ENCODE measurements around the gene MBD5.

MBD5 gene

DNA sequence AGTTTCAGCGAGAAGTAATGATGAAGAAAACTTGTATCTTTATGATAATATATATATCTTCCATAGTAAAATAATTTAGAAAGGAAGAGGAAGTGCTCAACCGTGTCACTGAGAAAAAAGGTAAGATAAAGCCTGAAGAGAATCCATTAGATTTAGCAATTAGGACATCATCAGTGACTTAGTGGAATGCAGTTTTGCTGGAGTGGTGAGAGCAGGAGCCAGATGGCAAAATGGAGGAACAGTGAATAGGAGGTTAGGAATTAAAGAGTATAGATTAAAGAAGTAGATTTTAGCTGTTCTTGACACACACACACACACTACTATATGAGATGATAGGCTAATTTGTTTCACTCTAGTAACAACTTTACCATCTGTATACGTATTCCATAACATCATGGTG lies 466.5 kb downstream of the MBD5 start:
- no peak for DNase-seq

DNA sequence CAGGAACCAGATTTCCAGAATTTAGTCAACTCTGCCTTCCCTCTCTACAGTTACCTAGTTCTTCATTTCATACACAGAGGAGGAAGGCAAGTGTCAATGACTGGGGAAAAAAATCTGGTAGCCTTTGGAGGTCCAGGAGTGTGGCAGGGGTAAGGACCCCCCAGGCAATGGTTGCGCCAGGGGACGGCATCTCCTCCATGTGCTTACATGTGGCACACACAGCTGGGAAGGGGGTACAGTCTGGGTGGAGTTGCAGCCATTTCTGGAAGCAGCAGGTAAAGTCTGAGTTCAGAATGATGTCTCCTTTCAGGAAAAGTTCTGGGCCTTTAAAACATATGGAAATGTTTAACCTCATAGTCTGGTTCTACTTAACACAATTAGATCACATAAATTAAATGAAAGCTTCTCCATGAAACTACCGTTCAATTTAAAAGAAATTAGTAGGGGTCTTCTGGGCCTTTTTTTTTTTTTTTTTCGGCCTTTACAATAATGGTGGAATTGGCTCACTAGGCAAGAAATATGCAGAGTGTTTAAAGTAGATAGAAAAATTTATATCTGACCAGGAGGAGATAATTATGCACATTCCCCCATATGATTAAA lies 470.0 kb downstream of the MBD5 start:
- DNase-seq, result no peak

DNA sequence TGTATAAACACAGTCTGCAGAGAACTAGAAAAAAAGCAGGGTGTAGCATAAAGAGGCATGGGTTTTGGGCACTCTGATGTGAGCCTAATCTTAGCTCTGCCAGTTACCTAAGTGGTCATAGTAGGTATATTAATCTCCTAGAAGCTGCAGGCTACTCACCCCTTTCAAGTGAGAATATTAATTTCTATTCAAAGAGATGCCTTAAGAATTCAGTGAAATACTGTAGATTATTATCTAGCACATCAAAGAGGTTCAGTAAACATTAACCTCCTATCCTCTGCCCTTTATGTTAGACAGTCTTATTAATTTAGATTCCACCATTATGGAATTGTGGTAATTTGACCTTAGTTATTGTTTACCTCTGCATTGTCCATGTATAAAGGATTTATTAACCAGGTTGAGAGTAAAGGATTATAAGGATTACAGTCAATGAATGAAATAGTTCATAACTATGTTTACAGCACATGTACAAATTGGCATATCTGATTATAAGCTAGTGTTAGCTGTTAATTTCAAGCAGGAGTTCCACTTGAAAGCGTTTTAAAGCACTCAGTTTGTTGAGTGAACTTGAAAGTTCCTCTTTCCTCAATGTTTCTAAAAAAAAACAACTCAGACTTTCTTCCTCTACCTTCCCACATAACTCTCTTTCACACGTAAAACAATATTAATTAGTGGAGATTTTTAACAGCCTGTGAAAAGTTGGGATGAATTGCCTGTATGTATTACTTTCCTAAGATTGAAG lies 473.1 kb downstream of the MBD5 start:
- no peak for DNase-seq

DNA sequence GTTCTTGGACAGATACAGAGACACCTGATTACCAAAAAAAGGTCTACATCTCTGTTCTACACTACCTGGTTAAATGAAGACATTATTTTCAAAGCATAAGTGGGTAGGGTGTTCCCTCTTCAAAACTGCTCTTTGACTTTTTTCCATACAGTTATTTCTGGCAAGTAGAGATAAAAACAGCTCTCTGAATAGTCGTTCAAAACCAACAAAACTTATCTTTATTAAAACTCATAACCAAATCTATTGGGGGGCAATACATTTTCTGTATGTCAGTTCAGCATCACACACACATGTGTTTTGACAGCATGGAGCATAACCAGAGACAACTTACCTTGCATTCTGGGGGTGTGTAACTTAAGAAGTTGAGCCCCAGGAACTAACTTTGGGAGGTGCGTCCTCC lies 474.7 kb downstream of the MBD5 start:
- no peak for DNase-seq

DNA sequence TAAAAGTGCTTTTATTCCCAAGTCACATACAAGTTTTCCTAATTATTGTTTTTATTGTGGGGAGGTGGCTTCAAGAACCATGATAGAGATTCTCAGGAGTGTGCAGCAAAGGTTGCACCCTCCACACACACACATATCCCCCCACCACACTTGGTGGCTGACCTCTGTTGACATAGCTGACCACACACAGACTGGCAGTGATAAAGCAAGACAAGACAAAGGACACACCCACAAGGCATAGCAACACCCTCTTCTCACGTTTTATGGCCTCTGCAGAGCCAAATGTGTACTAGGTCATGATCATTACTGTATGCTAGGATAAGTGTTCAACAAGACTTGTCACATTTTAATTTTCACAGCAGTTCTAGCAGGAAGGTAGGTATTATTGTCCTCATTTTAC lies 480.7 kb downstream of the MBD5 start:
- DNase-seq, result no peak

DNA sequence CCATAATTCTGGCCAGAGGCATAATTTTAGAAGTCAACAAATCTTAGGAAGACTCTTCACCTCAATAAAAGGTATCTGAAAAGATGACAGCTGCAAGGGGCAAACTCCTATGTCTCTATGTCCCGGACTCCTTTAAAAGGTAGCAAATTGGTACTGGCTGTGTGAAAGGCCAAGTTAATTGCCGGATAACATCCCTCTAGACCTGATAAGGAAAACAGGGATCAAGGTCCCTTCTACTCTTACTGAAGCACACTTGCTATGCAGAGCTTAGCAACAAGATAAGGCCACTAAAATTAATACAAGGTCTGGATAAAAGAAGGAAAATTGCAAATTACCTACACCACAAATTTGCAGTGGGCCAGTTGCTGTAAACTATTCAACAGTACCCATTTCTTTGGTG lies 482.6 kb downstream of the MBD5 start:
- DNase-seq, result no peak

DNA sequence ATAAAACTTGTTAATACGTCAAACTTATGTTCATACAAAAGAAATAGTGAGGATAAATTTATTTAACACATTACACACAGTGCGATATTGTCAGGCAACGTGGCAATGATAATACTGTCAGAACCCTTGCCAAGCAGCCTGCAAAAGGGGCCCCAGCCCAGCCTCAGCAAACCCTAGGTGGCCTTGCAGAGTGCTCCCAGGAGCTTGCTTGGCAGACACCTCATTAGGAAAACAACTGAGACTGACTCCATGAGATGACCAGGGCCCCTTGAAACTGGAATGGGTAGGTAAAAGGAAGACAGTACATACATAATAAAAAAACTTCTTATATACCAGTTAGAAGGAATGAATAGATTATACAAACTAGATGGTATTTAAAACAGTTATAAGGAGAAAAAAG lies 487.1 kb downstream of the MBD5 start:
- no peak for DNase-seq

DNA sequence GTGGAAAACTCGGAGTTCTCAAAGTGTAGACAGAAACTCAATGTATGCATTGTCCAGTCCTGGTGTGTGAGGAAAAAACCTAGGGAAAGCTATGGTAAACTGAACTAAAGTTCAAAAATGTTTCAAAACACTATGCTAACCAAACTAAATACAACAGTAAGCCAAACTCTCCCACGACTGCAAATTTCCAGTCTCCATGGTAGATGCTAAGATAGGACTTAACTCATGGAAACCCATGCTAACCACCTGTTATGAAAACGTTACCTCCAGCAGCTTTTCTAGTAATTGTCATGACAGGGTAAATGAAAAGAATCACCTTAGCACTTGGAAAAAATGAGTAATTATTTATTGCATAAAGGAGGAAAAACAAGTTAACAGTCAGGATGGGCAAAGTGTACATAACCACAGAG lies 488.0 kb downstream of the MBD5 start:
- DNase-seq, result no peak

DNA sequence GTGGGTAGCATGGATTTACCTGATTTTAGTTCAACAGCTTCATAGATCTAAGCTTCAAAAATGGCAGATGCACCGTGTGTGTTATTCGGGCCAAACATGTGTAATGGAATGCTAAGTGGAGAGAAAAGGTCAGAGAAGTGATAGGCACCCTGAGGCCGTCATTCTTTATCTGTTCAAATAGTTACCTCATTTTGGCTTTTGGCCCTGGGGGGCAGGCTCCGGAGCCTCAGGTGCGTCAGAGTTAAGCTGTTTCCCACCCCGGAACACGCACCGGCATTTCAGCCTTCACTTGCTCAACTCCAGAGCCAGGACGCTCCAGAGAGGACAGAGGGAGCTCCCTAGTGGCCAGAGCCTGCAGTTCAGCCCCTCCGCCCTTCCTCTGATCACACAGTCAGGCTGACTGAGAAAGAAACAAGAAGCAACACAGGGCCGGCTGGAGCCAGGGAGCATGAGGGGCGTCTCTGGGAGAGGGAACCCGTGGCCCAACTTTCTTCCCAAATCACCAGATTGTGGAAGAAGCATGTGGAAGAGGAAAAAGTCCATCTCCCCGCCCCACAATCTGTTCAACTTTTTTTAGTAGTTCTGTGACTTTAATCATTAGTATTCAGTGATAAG lies 488.5 kb downstream of the MBD5 start:
- DNase-seq, result peak; percentile 83

DNA sequence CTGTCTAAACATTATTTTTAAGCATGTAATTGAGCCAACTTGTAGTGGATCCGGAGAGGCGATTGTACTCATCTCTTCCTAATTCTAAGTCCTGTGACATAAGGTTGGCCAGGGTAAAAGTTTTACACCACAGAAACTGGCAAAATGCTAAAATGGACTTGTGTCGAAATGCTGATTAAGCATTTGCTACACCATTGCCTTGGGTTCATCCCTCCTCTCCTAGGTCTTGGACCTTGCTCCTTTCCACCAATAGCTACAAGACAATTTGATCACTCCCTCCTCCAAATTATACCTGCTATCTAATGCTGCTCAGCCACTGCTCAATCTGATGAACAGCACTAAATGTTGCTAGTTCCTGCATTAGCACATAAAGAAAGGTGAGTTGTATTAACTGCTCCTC lies 491.0 kb downstream of the MBD5 start:
- DNase-seq, result no peak

DNA sequence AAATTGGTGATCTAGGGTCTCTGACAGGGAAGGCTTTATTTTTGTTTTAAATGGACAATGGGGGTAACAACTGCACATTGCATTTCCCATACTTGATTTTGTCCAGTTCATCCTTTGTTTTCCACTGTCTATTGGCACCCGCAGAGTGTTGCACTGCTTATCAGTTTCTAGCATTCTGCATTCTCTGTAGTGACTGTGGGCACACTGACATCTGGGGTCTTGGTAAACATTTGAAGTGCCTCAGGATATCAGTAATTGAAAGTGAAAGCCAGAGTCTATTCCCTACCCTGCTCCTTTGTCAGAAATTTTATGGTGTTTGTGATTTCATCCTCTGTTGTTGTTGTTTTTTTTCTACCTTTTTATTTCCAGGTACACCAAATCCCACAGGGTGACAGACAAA lies 491.6 kb downstream of the MBD5 start:
- no peak for DNase-seq

DNA sequence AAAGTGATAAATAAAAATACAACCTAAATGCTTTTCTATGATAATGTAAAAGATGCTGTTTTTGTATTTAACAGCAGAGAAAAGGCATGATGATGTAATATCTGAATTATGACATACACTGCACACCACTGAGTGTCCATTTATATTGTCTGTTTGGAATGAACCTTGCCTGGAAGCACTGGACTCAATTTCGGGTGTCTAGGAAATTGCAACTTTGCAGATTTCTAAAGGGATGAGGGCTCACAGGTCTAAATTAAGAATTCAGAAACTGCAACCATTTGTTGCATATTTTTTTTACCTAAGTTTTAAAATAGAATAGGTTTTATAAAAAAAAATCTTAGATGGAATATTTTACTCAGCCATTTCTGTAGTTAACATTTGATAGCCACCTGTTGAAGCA lies 492.5 kb downstream of the MBD5 start:
- DNase-seq, result no peak

DNA sequence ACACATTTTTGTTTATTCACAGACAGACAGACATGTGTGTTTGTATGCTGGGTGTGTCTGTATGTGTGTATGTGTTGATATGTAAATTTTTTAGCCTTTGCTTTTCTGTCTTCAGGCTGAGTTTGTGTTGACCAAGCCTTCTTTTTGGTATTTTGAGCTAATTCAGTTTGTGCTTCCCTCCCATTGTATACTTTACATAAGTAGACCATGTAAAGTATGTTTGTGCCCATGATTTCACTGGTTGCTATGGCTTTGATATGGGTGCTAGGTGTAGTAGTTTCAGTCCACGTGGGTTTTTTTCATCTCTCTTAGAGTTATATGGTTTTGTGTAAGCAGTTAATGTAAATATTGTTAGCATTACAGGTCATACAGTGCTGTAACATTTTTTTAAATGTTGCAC lies 494.2 kb downstream of the MBD5 start:
- no peak for DNase-seq

DNA sequence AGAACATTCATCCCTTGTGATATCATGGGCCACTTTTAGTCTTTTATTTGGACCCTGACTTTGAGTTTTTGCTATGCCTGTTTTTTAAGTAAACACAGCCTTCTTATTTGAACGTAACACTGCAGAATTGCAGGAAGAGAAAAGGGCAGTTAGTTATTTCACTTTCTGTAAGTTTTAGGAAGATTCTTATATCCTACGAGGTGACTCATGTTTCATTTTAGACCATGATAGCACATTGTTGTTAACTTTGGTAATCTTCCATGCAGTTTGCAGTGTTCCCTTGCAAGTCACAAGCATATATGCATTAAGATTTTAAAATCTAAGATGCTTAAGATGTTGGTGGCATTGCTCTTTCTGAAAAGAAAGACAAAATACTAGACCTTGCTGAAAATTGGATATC lies 495.1 kb downstream of the MBD5 start:
- DNase-seq, result no peak

DNA sequence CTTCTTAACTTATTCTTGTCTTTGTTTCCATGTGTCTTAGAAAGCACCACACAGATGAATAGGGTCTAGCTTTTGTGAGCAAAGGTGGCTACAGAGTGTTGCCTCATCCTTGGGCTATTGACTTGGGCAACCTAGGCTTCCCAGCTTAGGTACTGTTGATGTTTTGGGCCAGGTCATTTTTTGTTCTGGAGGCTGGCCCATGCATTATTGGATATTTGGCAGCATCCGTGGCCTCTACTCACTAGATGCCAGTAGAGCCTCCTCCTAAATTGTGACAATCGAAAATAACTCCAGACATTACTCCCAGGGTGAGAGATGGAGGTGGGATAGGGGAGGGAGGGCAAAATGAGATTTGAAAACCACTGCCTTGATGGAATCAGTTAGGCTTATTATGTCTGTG lies 496.4 kb downstream of the MBD5 start:
- DNase-seq, result no peak

DNA sequence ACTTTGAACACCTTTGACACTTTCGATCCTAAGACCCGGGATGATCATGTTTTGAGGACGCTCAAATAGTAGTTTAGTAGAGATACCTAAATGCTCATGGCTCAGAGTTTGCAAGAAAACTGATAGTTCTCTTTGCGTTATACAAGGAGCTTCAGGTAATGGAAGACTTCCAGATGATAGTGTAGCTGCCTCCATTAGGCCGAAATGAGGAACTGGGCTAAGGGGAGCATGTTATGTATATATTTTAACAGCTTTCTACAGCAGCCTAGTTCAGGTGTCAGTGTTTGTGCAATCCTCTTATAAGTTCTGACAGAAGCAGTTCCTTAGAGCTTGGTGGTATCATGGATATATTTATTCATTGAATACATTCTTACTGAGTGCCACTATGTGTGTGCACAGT lies 496.9 kb downstream of the MBD5 start:
- no peak for DNase-seq

DNA sequence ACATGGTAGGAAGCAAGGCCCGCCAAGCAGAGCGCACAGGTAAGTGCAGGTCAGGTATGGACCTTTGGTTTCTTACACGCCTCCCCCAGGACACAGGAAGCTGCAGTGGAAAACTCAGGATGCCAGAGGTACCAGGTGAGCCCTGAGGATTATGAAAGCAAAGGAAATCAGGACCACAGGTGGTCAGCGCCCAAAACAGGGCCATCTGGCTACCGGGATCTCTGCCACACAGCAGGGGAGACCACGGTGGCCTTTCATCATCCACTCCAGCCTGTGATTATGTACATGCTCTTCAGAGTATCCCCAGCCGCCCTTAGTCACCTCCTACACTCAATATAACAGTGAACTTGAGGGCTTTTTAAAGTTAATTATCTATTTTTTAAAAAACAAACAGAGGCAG lies 498.1 kb downstream of the MBD5 start:
- no peak for DNase-seq

DNA sequence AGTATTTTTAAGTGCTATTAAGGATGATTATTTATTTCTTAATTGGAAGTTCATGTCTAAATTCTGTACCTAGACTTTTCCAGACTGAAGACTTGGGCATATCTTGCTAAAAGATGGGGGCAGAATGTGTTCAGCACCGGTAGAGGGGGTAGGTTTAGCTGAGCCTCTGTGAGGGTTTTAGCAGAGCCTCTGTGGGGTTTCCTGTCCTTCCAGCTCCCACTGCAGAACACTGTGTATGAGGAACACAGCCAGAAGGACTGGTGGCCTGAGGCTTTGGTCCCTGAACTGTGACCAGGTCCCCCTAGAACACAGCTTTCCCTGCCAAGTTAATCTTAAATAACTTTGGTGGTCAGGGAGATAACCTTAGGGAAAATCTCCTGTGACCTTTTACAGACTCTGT lies 500.3 kb downstream of the MBD5 start:
- no peak for DNase-seq

DNA sequence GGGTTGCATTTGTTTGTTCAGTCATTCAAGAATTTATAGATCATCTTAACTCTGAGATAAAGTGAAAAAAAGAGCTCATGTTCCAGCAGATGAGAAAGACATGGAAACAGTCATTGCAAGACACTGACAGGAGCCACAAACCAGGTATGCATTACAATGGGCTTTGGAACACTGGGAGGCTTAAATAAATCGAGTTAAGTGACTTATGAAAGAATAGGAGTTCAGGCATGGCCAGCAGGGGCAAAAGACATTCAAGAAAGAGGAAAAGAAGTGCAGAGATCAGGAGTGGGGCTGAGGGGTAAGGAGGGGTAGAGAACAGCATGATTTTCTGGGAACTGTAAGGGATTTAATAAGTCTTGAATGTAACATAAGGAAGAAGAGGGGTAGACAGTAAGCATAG lies 502.4 kb downstream of the MBD5 start:
- DNase-seq, result no peak

DNA sequence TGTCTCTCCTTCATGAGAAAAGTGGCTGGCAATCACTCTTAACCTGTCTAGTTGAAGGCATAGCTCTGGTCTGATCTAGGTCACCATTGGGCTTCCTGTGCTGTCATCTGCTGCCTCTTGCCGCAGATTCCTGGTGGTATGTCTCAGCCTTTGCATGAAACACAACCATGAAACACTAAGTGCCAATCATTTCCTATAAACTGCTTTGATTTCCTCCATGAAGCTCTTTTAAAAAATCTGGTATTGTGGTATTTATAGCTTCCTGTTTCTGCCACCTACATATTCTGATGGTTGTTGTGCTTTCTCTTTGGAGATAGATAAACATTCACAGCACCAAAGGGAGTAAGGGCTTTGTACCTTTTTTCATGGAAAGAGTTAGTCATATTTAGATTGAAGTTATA lies 503.6 kb downstream of the MBD5 start:
- no peak for DNase-seq

DNA sequence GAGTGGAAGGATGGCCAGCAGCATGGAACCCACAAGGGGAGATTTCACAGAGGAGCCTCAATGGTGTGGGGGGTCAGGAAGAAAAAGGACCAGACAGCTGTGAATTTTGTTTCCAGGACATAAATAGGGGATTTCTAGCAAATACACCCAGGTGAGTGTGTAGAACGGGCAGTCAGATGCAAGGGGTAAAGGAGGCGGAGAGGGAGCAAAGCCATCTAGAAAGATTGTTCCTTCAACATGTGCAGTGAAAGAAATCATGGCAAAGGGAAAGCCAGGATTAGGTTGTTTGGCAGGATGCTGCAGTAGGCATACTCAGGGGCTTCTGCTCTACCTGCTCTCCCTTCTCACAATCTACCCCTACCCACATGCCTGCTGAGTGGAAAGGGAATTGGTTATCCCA lies 504.2 kb downstream of the MBD5 start:
- no peak for DNase-seq

DNA sequence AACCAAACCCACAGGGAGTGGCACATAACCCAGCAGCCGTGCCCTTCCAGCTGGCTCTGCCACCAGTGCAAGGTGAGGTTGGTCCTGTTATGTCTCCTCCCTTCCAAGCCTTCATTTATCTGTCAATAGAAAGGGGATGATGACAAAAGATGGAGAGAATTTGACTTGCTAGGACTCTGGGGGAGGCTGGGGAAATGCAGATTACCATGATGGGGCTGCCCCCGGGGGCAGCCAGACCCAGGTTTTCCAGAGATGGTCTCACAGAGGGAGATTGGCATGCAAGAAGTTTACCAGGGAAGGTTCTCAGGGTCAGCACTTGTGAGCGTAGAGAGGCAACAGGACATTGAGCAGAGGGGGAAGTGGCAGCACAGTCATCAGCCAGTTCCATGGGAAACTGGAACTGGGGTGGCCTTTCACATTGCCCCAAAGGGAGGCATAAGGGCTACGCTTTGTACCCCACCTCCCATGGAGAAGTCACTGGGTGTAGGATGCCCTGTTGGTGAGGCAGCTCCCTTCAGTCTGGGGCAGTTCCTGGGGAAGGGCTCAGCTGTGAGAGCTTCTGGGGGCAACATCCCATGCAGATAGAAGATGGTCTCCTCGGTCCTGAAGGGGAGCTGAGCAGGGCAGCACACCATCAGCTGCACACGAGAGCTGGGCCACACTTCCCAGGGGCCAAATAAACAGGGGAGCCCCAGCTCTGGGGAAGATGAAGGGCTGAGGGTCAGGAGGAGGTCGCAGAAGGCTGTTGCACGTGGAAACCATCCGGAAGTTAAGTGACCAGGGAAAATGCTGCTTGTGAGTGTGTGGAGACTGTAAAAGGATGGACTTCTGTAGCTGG lies 505.8 kb downstream of the MBD5 start:
- DNase-seq, result no peak

DNA sequence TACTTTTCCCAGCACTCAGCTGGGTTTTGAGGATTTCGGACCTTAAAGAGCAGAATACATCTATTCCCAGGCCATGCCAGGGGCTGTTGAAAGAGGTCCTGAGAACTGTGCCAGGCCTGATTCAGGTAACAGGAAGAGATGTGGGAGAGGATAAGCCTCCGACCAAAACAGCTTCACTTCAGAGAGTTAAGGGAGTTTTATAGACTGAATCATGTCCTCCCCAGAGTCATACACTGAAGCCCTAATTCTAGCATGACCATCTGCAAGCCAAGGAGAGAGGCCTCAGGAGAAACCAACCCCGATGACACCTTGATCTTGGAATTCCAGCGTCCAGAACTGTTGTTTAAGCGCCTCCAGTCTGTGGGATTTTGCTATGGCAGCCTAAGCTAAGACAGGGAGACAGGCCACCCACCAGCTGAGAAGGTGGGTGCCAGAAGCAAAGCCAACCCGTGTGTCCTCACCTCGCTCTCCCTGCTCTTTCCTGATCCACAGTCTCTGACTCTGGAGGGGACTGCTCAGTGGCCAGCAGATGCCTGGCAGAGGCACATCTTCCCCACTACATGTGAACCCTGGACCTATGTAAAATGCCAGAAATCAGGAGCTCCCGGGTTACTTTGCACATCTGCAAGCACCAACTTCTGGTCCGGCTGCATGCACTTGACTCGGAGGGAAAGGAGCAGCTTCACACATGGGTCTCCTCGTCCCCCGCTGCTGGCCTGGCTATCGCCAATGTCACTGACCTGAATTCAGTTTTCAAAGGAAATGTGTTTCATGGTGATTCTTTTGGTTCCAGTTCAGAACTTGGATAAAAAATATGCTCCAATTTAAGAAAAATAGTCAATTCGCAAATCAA lies 506.8 kb downstream of the MBD5 start:
- no peak for DNase-seq

Measured in femur (tissue), 1 donor.